ENCODE data around the gene PACSIN2.

GRCh38 chr22:42961810-42962209 is 53.1 kb downstream of the PACSIN2 start:
- TF ChIP-seq POLR2A (IDR thresholded peaks at IDR 0.05) = no peak
- TF ChIP-seq, protein P1, sequence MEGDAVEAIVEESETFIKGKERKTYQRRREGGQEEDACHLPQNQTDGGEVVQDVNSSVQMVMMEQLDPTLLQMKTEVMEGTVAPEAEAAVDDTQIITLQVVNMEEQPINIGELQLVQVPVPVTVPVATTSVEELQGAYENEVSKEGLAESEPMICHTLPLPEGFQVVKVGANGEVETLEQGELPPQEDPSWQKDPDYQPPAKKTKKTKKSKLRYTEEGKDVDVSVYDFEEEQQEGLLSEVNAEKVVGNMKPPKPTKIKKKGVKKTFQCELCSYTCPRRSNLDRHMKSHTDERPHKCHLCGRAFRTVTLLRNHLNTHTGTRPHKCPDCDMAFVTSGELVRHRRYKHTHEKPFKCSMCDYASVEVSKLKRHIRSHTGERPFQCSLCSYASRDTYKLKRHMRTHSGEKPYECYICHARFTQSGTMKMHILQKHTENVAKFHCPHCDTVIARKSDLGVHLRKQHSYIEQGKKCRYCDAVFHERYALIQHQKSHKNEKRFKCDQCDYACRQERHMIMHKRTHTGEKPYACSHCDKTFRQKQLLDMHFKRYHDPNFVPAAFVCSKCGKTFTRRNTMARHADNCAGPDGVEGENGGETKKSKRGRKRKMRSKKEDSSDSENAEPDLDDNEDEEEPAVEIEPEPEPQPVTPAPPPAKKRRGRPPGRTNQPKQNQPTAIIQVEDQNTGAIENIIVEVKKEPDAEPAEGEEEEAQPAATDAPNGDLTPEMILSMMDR (IDR thresholded peaks at IDR 0.05) = no peak

Measured in esophagus squamous epithelium (tissue), 4 donors.